Measurements from ENCODE around the gene ELFN1. TPM values are rescaled to one million over a fixed set of nuclear protein-coding genes. Genes with fewer than 3 reads are reported as not detected.

The ELFN1 gene
- total and polyA plus RNA-seq, 9 of the 15 experiments (the other 6 are each of a cell fraction or from before 2014, with no cell fraction given), result 0.04 to 0.64 (median 0.18) TPM; not detected in 2

DNA sequence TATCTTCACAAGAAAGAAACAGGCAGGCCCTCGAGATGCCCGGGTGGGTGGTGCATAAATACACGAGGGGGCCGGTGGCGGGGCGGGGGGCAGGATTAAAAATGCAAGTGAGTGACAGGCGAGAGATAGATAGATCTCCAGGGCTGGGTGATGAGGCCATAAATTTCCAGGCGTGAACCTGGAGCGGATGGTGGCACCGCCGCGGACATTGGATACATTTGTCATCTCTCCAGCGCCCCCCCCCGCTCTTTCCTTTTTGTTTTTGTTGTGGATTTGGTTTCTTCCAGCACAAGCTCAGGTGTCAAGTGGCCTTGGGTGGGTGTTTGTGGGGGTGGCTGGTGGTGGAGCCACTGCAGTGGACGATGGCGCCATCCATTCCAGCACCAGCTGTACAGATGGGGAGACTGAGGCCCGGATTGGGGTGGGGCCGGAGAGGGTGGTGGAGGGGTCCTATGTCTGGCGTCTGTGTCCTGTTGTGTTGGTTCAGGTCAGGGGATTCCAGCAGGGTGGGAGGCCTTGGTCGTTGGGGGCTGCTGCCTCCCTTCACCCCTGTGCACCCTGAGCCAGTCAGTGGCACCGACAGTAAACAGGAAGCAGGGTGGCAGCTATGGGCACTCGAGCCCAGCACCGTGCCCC, 2.9 kb downstream of the ELFN1 start:
- Histone ChIP-seq H3K9me1 (ENCODE audit: control insufficient read depth, insufficient read depth, low read length) (no peaks in the 10 kb centered on the region), H3K9ac (ENCODE audit: insufficient read depth in 1 of 2, low read depth in 2 of 2, low read length in 2 of 2) (no peak overlapping the region), H3K36me3 (ENCODE audit: control insufficient read depth, insufficient read depth, low read length) (no peaks in the 10 kb centered on the region), H3K9me3 (replicated peaks; ENCODE audit: control insufficient read depth, insufficient read depth, low read depth, low read length) (no peaks in the 10 kb centered on the region), H2AFZ (ENCODE audit: low read depth, low read length) (no peak overlapping the region), H3K4me2 (ENCODE audit: insufficient read depth, low read length) (no peak overlapping the region), H3K27me3 (ENCODE audit: control insufficient read depth in 2 of 2, insufficient read depth in 2 of 2, low read length in 2 of 2) (peaks cover 34 to 54% of the 10 kb centered on the region in 2 experiments; a peak in 4 of 5 replicates), H4K20me1 (replicated peaks; ENCODE audit: control insufficient read depth, insufficient read depth, low read length) (peaks cover 10% of the 10 kb centered on the region; the same call in 1 of the 2 replicates), H3K79me2 (ENCODE audit: control insufficient read depth, insufficient read depth, low read length) (no peaks in the 10 kb centered on the region), H3K4me3 (no peak overlapping the region), H3K4me1 (replicated peaks in 1 of 2; ENCODE audit: control insufficient read depth in 2 of 2, insufficient read depth in 2 of 2, low read length in 2 of 2) (peaks cover 0 to 43% of the 10 kb centered on the region in 2 experiments; a peak in 2 of 5 replicates), H3K27ac (ENCODE audit: extremely low read depth, low read depth, low read length) (no peak overlapping the region)
- BruUV-seq (replicated peaks), result no TSS peak
- no peak for DNase-seq (ENCODE audit: extremely low read depth in 1 of 4, low spot score in 3 of 4)
- TF ChIP-seq ETV6 (IDR thresholded peaks at IDR 0.05; ENCODE audit: borderline replicate concordance in 1 of 2, low read depth in 2 of 2, low read length in 1 of 2) (no peak), ETV6 (CRISPR knock-in tag; IDR thresholded peaks at IDR 0.05; ENCODE audit: borderline replicate concordance) (no peak), ZNF445 (CRISPR knock-in tag; IDR thresholded peaks at IDR 0.05; ENCODE audit: low read depth) (no peak), NFE2L1 (tag; IDR thresholded peaks at IDR 0.05; ENCODE audit: borderline replicate concordance, low read depth) (no peak), RHOXF2B (CRISPR knock-in tag; conservative IDR thresholded peaks at IDR 0.05) (no peak), ZC3H8 (IDR thresholded peaks at IDR 0.05) (no peak), E2F3 (CRISPR knock-in tag; IDR thresholded peaks at IDR 0.05) (no peak), NR4A1 (CRISPR knock-in tag; IDR thresholded peaks at IDR 0.05) (no peak), NR4A1 (tag; IDR thresholded peaks at IDR 0.05) (no peak), ZNF217 (CRISPR knock-in tag; IDR thresholded peaks at IDR 0.05) (no peak), COPS2 (conservative IDR thresholded peaks at IDR 0.05) (no peak), CBX3 (IDR thresholded peaks at IDR 0.05; ENCODE audit: borderline replicate concordance in 1 of 2, low read length in 2 of 2) (no peak), ZNF224 (CRISPR knock-in tag; IDR thresholded peaks at IDR 0.05) (no peak), ZNF347 (CRISPR knock-in tag; IDR thresholded peaks at IDR 0.05; ENCODE audit: low read depth) (no peak)
- TF ChIP-seq, protein P1, sequence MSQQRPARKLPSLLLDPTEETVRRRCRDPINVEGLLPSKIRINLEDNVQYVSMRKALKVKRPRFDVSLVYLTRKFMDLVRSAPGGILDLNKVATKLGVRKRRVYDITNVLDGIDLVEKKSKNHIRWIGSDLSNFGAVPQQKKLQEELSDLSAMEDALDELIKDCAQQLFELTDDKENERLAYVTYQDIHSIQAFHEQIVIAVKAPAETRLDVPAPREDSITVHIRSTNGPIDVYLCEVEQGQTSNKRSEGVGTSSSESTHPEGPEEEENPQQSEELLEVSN (IDR thresholded peaks at IDR 0.05; ENCODE audit: borderline replicate concordance in 1 of 2, extremely low read depth in 1 of 2, insufficient read depth in 1 of 2, insufficient read length in 1 of 2, low read depth in 1 of 2, low read length in 1 of 2, poor library complexity in 1 of 2, severe bottlenecking in 1 of 2), result no peak
- TF ChIP-seq, protein P2, sequence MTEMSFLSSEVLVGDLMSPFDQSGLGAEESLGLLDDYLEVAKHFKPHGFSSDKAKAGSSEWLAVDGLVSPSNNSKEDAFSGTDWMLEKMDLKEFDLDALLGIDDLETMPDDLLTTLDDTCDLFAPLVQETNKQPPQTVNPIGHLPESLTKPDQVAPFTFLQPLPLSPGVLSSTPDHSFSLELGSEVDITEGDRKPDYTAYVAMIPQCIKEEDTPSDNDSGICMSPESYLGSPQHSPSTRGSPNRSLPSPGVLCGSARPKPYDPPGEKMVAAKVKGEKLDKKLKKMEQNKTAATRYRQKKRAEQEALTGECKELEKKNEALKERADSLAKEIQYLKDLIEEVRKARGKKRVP (CRISPR knock-in tag; IDR thresholded peaks at IDR 0.05), result no peak
- TF ChIP-seq, protein P3, sequence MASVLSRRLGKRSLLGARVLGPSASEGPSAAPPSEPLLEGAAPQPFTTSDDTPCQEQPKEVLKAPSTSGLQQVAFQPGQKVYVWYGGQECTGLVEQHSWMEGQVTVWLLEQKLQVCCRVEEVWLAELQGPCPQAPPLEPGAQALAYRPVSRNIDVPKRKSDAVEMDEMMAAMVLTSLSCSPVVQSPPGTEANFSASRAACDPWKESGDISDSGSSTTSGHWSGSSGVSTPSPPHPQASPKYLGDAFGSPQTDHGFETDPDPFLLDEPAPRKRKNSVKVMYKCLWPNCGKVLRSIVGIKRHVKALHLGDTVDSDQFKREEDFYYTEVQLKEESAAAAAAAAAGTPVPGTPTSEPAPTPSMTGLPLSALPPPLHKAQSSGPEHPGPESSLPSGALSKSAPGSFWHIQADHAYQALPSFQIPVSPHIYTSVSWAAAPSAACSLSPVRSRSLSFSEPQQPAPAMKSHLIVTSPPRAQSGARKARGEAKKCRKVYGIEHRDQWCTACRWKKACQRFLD (CRISPR knock-in tag; IDR thresholded peaks at IDR 0.05), result no peak
- no peak for FAIRE-seq
- no peak for ATAC-seq
- POLR2A ChIA-PET, result interaction anchor here (0.7 kb wide), 1 partner anchor 237 kb away, joined by 3 read pairs; no protein-coding TSS in a partner anchor
- intact Hi-C loops (cut with micrococcal nuclease), result no loop called here
- in situ Hi-C loops (cut with MboI), result no loop called here
- CTCF ChIA-PET (ENCODE audit: low intra/inter-chr PET ratio), result no interaction called here
- WGBS (ENCODE audit: insufficient coverage, low coverage, missing lambda C conversion rate), result 3% methylated on average over 13 of the region's 23 CpGs
